Measurements from ENCODE around the gene MINDY4. TPM values are rescaled to one million over a fixed set of nuclear protein-coding genes. Genes with fewer than 3 reads are reported as not detected.

MINDY4 gene
- total and polyA plus RNA-seq, 4 donors: 7.2 to 13.8 (median 9.1) TPM

- WGBS (ENCODE audit: insufficient coverage): 65% methylated on average over 11 of the region's 14 CpGs
- Histone ChIP-seq H3K4me3 (ENCODE audit: low read depth, low read length) (no peak overlapping the region), H3K27me3 (ENCODE audit: control insufficient read depth, insufficient read depth, low read length) (no peaks in the 10 kb centered on the region), H3K27ac (ENCODE audit: low read depth, low read length) (no peak overlapping the region), H3K36me3 (ENCODE audit: control insufficient read depth, insufficient read depth, low read length) (peaks cover 17% of the 10 kb centered on the region), H3K4me1 (ENCODE audit: control insufficient read depth, insufficient read depth, low read length) (peaks cover 4% of the 10 kb centered on the region), H3K9me3 (ENCODE audit: control insufficient read depth, insufficient read depth, low read length) (no peaks in the 10 kb centered on the region)
- DNase-seq (ENCODE audit: low read depth in 4 of 6, low spot score in 6 of 6): no peak
These were observed 108.2 kb downstream of the MINDY4 start for GRCh38 chr7:30879139-30880124.

DNA sequence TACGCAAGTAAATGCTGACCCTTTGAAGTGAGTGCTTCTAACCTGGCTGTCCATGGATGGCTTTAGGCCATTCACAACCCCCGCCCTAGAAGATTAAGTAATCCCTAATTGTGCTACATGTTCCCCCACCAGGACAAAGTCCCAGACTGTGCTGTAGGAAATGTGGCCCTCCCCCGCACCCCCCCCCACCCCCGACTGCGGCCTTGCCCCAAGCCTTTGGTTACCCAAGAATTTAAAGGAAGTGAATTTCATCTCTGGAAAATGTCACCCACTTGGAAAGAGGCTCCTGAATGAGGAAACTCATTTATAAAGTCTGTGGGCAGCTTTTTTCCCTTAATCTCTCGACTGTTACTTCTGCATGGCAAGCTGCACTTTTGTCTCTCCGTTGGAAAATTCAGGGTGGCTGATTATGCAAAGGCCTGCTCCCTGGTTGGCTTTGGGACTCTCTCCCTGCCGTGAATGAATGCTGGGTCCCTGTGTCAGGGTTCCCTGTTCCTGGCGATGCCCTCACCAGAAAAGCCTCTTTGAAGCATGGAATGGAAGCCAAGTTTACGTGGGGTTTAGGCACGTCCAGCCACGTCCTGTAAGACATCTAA, 109.0 kb downstream of the MINDY4 start:
- Histone ChIP-seq H3K36me3 (ENCODE audit: control insufficient read depth, insufficient read depth, low read length) (peaks cover 16% of the 10 kb centered on the region), H3K27ac (ENCODE audit: low read depth, low read length) (no peak overlapping the region), H3K9me3 (ENCODE audit: control insufficient read depth, insufficient read depth, low read length) (no peaks in the 10 kb centered on the region), H3K4me1 (ENCODE audit: control insufficient read depth, insufficient read depth, low read length) (peaks cover 4% of the 10 kb centered on the region), H3K4me3 (ENCODE audit: low read depth, low read length) (no peak overlapping the region), H3K27me3 (ENCODE audit: control insufficient read depth, insufficient read depth, low read length) (no peaks in the 10 kb centered on the region)
- no peak for DNase-seq (ENCODE audit: low read depth in 4 of 6, low spot score in 6 of 6)
- WGBS (ENCODE audit: insufficient coverage): 27% methylated on average over 4 of the region's 12 CpGs

GRCh38 chr7:30880941-30881340, 109.7 kb downstream of the MINDY4 start:
- H3K4me1 ChIP-seq (ENCODE audit: control insufficient read depth, insufficient read depth, low read length): peaks cover 5% of the 10 kb centered on the region
- H3K9me3 ChIP-seq (ENCODE audit: control insufficient read depth, insufficient read depth, low read length): no peaks in the 10 kb centered on the region
- H3K27me3 ChIP-seq (ENCODE audit: control insufficient read depth, insufficient read depth, low read length): no peaks in the 10 kb centered on the region
- WGBS (ENCODE audit: insufficient coverage): 76% methylated on average over 4 of the region's 4 CpGs
- no peak overlapping the region for H3K27ac ChIP-seq (ENCODE audit: low read depth, low read length)
- no peak overlapping the region for H3K4me3 ChIP-seq (ENCODE audit: low read depth, low read length)
- DNase-seq (ENCODE audit: low read depth in 4 of 6, low spot score in 6 of 6): no peak
- H3K36me3 ChIP-seq (ENCODE audit: control insufficient read depth, insufficient read depth, low read length): peaks cover 16% of the 10 kb centered on the region

GRCh38 chr7:30881448-30881847, 110.2 kb downstream of the MINDY4 start:
- Histone ChIP-seq H3K27ac (ENCODE audit: low read depth, low read length) (no peak overlapping the region), H3K27me3 (ENCODE audit: control insufficient read depth, insufficient read depth, low read length) (no peaks in the 10 kb centered on the region), H3K4me1 (ENCODE audit: control insufficient read depth, insufficient read depth, low read length) (peaks cover 10% of the 10 kb centered on the region), H3K36me3 (ENCODE audit: control insufficient read depth, insufficient read depth, low read length) (peaks cover 16% of the 10 kb centered on the region), H3K4me3 (ENCODE audit: low read depth, low read length) (no peak overlapping the region), H3K9me3 (ENCODE audit: control insufficient read depth, insufficient read depth, low read length) (no peaks in the 10 kb centered on the region)
- WGBS (ENCODE audit: insufficient coverage): 93% methylated on average over 5 of the region's 7 CpGs
- DNase-seq (ENCODE audit: low read depth in 4 of 6, low spot score in 6 of 6): no peak

DNA sequence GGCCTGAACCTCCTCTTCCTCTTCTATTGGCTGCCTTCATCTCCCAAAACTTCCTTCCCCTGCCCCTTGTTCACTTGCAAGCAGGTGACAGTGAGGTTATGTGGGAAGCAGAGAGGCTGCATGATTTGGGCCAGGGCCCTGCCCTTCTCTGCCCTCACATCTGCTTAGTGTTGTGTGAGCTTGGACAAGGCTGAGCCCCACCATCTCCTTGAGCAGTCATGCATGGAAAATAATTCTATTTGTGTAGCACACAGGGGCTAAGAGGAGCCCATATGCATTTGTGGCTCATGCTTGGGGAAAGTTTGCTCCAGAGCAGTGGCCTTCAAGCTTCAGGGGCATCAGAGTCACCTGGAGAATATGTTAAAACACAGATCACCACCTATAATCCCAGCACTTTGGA, 113.7 kb downstream of the MINDY4 start:
- peaks cover 13% of the 10 kb centered on the region for H3K36me3 ChIP-seq (ENCODE audit: control insufficient read depth, insufficient read depth, low read length)
- no peaks in the 10 kb centered on the region for H3K27me3 ChIP-seq (ENCODE audit: control insufficient read depth, insufficient read depth, low read length)
- no peak overlapping the region for H3K4me3 ChIP-seq (ENCODE audit: low read depth, low read length)
- no peak overlapping the region for H3K27ac ChIP-seq (ENCODE audit: low read depth, low read length)
- H3K4me1 ChIP-seq (ENCODE audit: control insufficient read depth, insufficient read depth, low read length): peaks cover 29% of the 10 kb centered on the region
- no peaks in the 10 kb centered on the region for H3K9me3 ChIP-seq (ENCODE audit: control insufficient read depth, insufficient read depth, low read length)
- DNase-seq (ENCODE audit: low read depth in 4 of 6, low spot score in 6 of 6): no peak

DNA sequence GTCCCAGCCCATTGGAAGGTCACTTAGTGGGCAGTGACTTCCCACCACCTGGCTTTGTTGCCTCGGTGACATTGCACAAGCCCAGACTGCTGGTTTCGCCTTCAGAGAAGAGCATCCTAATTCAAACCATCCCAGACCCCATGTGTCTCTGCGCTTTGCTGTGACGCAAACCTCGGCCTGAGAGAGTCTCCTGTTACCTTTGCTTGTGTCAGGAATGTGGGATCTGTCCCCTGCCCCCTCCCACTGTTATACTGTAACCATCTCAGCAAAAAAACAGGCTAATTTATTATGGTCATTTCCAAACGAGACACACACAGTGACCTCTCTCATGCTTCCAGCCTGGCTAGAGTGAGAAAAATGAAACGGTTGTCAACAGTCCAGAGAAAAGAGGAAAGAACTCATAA, 115.4 kb downstream of the MINDY4 start:
- Histone ChIP-seq H3K27ac (ENCODE audit: low read depth, low read length) (no peak overlapping the region), H3K27me3 (ENCODE audit: control insufficient read depth, insufficient read depth, low read length) (peaks cover 2% of the 10 kb centered on the region)
- 67% methylated on average over 6 of the region's 7 CpGs for WGBS (ENCODE audit: insufficient coverage)

GRCh38 chr7:30887464-30887872, 116.3 kb downstream of the MINDY4 start:
- H3K27ac ChIP-seq (ENCODE audit: low read depth, low read length): no peak overlapping the region

More for the DNA sequence above, 115.4 kb downstream of the MINDY4 start:
- H3K36me3 ChIP-seq (ENCODE audit: control insufficient read depth, insufficient read depth, low read length): peaks cover 13% of the 10 kb centered on the region
- H3K4me3 ChIP-seq (ENCODE audit: low read depth, low read length): no peak overlapping the region
- H3K4me1 ChIP-seq (ENCODE audit: control insufficient read depth, insufficient read depth, low read length): peaks cover 25% of the 10 kb centered on the region
- no peaks in the 10 kb centered on the region for H3K9me3 ChIP-seq (ENCODE audit: control insufficient read depth, insufficient read depth, low read length)
- DNase-seq (ENCODE audit: low read depth in 4 of 6, low spot score in 6 of 6): peak in 1 of 6 donors; percentile 31

DNA sequence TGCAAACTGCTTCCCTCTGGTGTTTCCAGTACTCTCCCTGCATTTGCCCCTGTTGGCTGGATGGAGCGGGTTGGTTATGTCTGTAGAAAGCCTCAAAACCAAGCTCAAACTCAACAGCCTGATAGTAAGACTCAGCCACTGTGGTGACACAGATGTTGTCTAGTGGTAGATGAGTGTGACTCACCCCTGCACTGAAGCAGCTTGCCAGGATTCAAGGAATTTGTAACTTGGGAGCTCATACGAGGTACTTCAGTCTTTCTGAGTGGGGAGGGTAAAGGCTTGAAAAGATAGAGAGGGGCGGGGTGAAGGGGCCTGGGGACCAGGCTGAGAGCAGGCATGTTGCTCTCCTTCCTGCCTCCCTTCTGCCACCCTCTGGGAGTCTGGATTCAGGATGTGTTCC, 117.5 kb downstream of the MINDY4 start:
- Histone ChIP-seq H3K9me3 (ENCODE audit: control insufficient read depth, insufficient read depth, low read length) (no peaks in the 10 kb centered on the region), H3K27ac (ENCODE audit: low read depth, low read length) (peak overlapping the region; percentile 22), H3K36me3 (ENCODE audit: control insufficient read depth, insufficient read depth, low read length) (peaks cover 10% of the 10 kb centered on the region), H3K27me3 (ENCODE audit: control insufficient read depth, insufficient read depth, low read length) (peaks cover 2% of the 10 kb centered on the region), H3K4me3 (ENCODE audit: low read depth, low read length) (no peak overlapping the region), H3K4me1 (ENCODE audit: control insufficient read depth, insufficient read depth, low read length) (peaks cover 45% of the 10 kb centered on the region)
- 0% methylated on average over 1 of the region's 3 CpGs for WGBS (ENCODE audit: insufficient coverage)
- DNase-seq (ENCODE audit: low read depth in 4 of 6, low spot score in 6 of 6): peak in 1 of 6 donors; percentile 69

More at GRCh38 chr7:30887464-30887872, 116.3 kb downstream of the MINDY4 start:
- Histone ChIP-seq H3K36me3 (ENCODE audit: control insufficient read depth, insufficient read depth, low read length) (peaks cover 15% of the 10 kb centered on the region), H3K4me1 (ENCODE audit: control insufficient read depth, insufficient read depth, low read length) (peaks cover 33% of the 10 kb centered on the region), H3K4me3 (ENCODE audit: low read depth, low read length) (no peak overlapping the region), H3K9me3 (ENCODE audit: control insufficient read depth, insufficient read depth, low read length) (no peaks in the 10 kb centered on the region), H3K27me3 (ENCODE audit: control insufficient read depth, insufficient read depth, low read length) (peaks cover 2% of the 10 kb centered on the region)
- no peak for DNase-seq (ENCODE audit: low read depth in 4 of 6, low spot score in 6 of 6)
- 49% methylated on average over 9 of the region's 10 CpGs for WGBS (ENCODE audit: insufficient coverage)

DNA sequence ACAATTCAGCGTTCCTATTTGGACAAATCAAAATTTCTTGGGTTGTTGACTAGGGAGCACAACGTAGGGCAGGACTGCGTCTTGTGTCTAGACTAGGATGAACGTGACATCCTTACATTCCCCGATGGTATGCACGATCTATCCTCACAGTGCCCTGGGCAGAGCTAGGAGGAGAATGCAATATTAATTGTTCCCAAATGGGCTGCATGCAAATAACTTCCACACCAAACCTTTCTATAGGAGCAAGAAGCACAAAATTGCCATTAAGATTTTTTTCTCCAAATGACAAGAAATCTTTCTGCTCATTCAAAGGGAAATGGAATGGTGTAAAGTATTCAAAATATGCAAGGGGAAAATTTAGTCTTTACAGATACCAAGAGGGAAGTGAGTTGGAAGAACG, 119.0 kb downstream of the MINDY4 start:
- Histone ChIP-seq H3K9me3 (ENCODE audit: control insufficient read depth, insufficient read depth, low read length) (no peaks in the 10 kb centered on the region), H3K27ac (ENCODE audit: low read depth, low read length) (no peak overlapping the region), H3K36me3 (ENCODE audit: control insufficient read depth, insufficient read depth, low read length) (peaks cover 2% of the 10 kb centered on the region), H3K4me3 (ENCODE audit: low read depth, low read length) (no peak overlapping the region), H3K4me1 (ENCODE audit: control insufficient read depth, insufficient read depth, low read length) (peaks cover 60% of the 10 kb centered on the region), H3K27me3 (ENCODE audit: control insufficient read depth, insufficient read depth, low read length) (peaks cover 2% of the 10 kb centered on the region)
- WGBS (ENCODE audit: insufficient coverage): 100% methylated on average over 7 of the region's 7 CpGs
- no peak for DNase-seq (ENCODE audit: low read depth in 4 of 6, low spot score in 6 of 6)

Data from spinal cord (tissue), 10 donors.